GM21360 (cell line): ENCODE results near the gene MYF6.

Experiments
- ATAC-seq: cut with Tn5 transposase; IDR thresholded peaks from one replicate; pipeline ENCODE4 v1.9.1; 2021; ENCODE audit warnings: mild to moderate bottlenecking, moderate library complexity; ENCODE audit not compliant: unreplicated experiment

MYF6 gene

GRCh38 chr12:80749456-80749855 lies 42.0 kb downstream of the MYF6 start:
- no peak for ATAC-seq

- ATAC-seq, result no peak
These were observed 45.0 kb downstream of the MYF6 start for GRCh38 chr12:80752464-80752863.

GRCh38 chr12:80754274-80754673 lies 46.8 kb downstream of the MYF6 start:
- no peak for ATAC-seq

- ATAC-seq, result peak; percentile 94
These were observed 49.4 kb downstream of the MYF6 start for GRCh38 chr12:80756875-80757274.
